Peyer's patch (tissue), 4 donors: ENCODE results near the gene CAPRIN1.

Experiments
- POLR2A ChIP-seq, 2 donors: fragments of 450-650 bp; IDR thresholded peaks; one replicate each; pipeline ENCODE4 v1.5.1; 2017; ENCODE audit warnings: antibody characterized with exemption in 2 of 2, mild to moderate bottlenecking in 2 of 2, moderate library complexity in 2 of 2
- TF ChIP-seq, protein P1 (sequence below), 6 experiments: fragments of 450-650 bp in 4 of 6; fragments of 200-600 bp in 2 of 6; sonication (generic) in 1 of 6; IDR thresholded peaks; one replicate each; pipeline ENCODE4 v1.5.1; 2017 to 2019; ENCODE audit warnings: antibody characterized with exemption in 6 of 6, mild to moderate bottlenecking in 3 of 6, moderate library complexity in 1 of 6

DNA sequence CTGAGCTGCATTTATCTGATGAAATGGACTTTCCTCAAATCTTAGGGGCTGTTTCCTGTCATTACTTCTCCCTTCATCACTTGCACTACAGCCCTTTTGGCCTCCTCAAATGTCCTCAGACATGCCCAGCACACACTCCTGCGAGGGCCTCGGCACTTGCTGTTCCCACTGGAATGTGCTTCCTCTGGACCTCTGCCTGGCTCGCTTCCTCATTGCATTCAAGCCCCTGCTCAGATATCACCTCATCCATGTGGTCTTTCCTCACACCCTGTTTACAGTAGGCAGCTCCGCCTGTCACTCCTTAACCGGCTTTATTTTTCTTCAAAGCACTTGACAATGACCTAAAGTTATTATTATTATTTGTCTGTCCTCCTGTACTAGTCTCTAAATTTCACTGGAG is 62.9 kb downstream of the CAPRIN1 start:
- no peak for TF ChIP-seq POLR2A (IDR thresholded peaks at IDR 0.05)
- TF ChIP-seq, protein P1, sequence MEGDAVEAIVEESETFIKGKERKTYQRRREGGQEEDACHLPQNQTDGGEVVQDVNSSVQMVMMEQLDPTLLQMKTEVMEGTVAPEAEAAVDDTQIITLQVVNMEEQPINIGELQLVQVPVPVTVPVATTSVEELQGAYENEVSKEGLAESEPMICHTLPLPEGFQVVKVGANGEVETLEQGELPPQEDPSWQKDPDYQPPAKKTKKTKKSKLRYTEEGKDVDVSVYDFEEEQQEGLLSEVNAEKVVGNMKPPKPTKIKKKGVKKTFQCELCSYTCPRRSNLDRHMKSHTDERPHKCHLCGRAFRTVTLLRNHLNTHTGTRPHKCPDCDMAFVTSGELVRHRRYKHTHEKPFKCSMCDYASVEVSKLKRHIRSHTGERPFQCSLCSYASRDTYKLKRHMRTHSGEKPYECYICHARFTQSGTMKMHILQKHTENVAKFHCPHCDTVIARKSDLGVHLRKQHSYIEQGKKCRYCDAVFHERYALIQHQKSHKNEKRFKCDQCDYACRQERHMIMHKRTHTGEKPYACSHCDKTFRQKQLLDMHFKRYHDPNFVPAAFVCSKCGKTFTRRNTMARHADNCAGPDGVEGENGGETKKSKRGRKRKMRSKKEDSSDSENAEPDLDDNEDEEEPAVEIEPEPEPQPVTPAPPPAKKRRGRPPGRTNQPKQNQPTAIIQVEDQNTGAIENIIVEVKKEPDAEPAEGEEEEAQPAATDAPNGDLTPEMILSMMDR (IDR thresholded peaks at IDR 0.05): no peak
